HepG2 (cell line): Measurements from ENCODE around the gene TIPIN. TPM values are rescaled to one million over a fixed set of nuclear protein-coding genes. Genes with fewer than 3 reads are reported as not detected.

Experiments used
- ARNT2 ChIP-seq: sonication (generic); formaldehyde crosslinking; IDR thresholded peaks from 2 replicates; pipeline ENCODE4 v1.8.0; 2022; ENCODE audit warnings: mild to moderate bottlenecking, low read depth, missing genetic modification reagents, moderate library complexity
- EZH2 ChIP-seq: conservative IDR thresholded peaks from 2 replicates; pipeline ENCODE4 v1.6.1; 2012; ENCODE audit warnings: mild to moderate bottlenecking, low read depth, low read length, moderate library complexity
- FOSL1 ChIP-seq: sonication (generic); formaldehyde crosslinking; IDR thresholded peaks from 2 replicates; pipeline ENCODE4 v1.9.0; 2021; ENCODE audit warnings: missing genetic modification reagents, borderline replicate concordance
- FOXO1 ChIP-seq: sonication (generic); formaldehyde crosslinking; IDR thresholded peaks from 2 replicates; pipeline ENCODE4 v1.4.0; 2020; ENCODE audit warnings: missing genetic modification reagents
- RNF2 ChIP-seq: fragments of 450-650 bp; conservative IDR thresholded peaks from 2 replicates; pipeline ENCODE4 v1.6.1; 2016; ENCODE audit warnings: low read depth
- RORA ChIP-seq: sonication (generic); formaldehyde crosslinking; IDR thresholded peaks from 2 replicates; pipeline ENCODE4 v1.5.0; 2020; ENCODE audit warnings: mild to moderate bottlenecking, missing genetic modification reagents, moderate library complexity
- SYNCRIP ChIP-seq: fragments of 200-400 bp; formaldehyde crosslinking; IDR thresholded peaks from 2 replicates; pipeline ENCODE4 v1.6.1; 2018; ENCODE audit warnings: mild to moderate bottlenecking, low read depth, low read length; ENCODE audit not compliant: insufficient read depth
- TEAD2 ChIP-seq: sonication (generic); formaldehyde crosslinking; IDR thresholded peaks from 2 replicates; pipeline ENCODE4 v1.9.0; 2021; ENCODE audit warnings: missing genetic modification reagents
- ZBTB38 ChIP-seq: sonication (generic); formaldehyde crosslinking; IDR thresholded peaks from 2 replicates; pipeline ENCODE4 v1.5.1; 2020; ENCODE audit warnings: mild to moderate bottlenecking, missing genetic modification reagents
- ZBTB7A ChIP-seq: sonication (generic); formaldehyde crosslinking; IDR thresholded peaks from 2 replicates; pipeline ENCODE4 v1.8.0; 2022; ENCODE audit warnings: mild to moderate bottlenecking, missing genetic modification reagents
- ZC3H4 ChIP-seq: sonication (generic); formaldehyde crosslinking; IDR thresholded peaks from 2 replicates; pipeline ENCODE4 v1.4.0; 2020; ENCODE audit warnings: missing genetic modification reagents, borderline replicate concordance
- ZFP62 ChIP-seq: sonication (generic); formaldehyde crosslinking; IDR thresholded peaks from 2 replicates; pipeline ENCODE4 v1.4.0; 2020; ENCODE audit warnings: missing genetic modification reagents
- ZKSCAN8 ChIP-seq: IDR thresholded peaks from 2 replicates; pipeline ENCODE4 v1.6.1; 2016; ENCODE audit warnings: borderline replicate concordance, missing genetic modification reagents, missing compliant biosample characterization
- ZNF383 ChIP-seq: sonication (generic); formaldehyde crosslinking; IDR thresholded peaks from 2 replicates; pipeline ENCODE4 v1.4.0; 2020; ENCODE audit warnings: missing genetic modification reagents, mild to moderate bottlenecking, borderline replicate concordance
- ZNF572 ChIP-seq: sonication (generic); formaldehyde crosslinking; IDR thresholded peaks from 2 replicates; pipeline ENCODE4 v1.5.1; 2020; ENCODE audit warnings: mild to moderate bottlenecking, missing genetic modification reagents
- ZNF720 ChIP-seq: sonication (generic); formaldehyde crosslinking; IDR thresholded peaks from 2 replicates; pipeline ENCODE4 v1.4.0; 2020; ENCODE audit warnings: missing genetic modification reagents
- ZNF816 ChIP-seq: sonication (generic); formaldehyde crosslinking; IDR thresholded peaks from 2 replicates; pipeline ENCODE4 v1.8.0; 2022; ENCODE audit warnings: missing genetic modification reagents, mild to moderate bottlenecking, borderline replicate concordance
- polyA plus RNA-seq, 8 experiments: library from polyadenylated mRNA; depleted of rRNA in 3 of 8; stranded (reverse) in 7 of 8; unstranded in 1 of 8; fragments of >200 nt; fragmentation: Illumina TruSeq in 4 of 8; extraction: Trizol in 4 of 8; gene quantifications; 2 replicates each; pipeline versions ENCODE4 v1.2.1 to v1.2.3, GENCODE V29; 2011 to 2016; ENCODE audit warnings: low read depth in 4 of 8, missing spikeins in 1 of 8, mixed read lengths in 1 of 8; ENCODE audit not compliant: insufficient read depth in 1 of 8
- total RNA-seq, 5 experiments: library from RNA; depleted of rRNA; stranded (reverse); fragments of >200 nt; fragmentation: Illumina TruSeq; extraction: Trizol; gene quantifications; 2 replicates each; pipeline ENCODE4 v1.2.3, GENCODE V29; 2016; ENCODE audit warnings: low read depth in 1 of 5
- TF ChIP-seq, protein P1 (sequence below): sonication (generic); formaldehyde crosslinking; IDR thresholded peaks from 2 replicates; pipeline ENCODE4 v1.4.0; 2020; ENCODE audit warnings: missing genetic modification reagents
- TF ChIP-seq, protein P2 (sequence below): sonication (generic); formaldehyde crosslinking; IDR thresholded peaks from 2 replicates; pipeline ENCODE4 v1.8.0; 2022; ENCODE audit warnings: missing genetic modification reagents, mild to moderate bottlenecking, inconsistent platforms, borderline replicate concordance
- TF ChIP-seq, protein P3 (sequence below): sonication (generic); formaldehyde crosslinking; IDR thresholded peaks from 2 replicates; pipeline ENCODE4 v1.4.0; 2020; ENCODE audit warnings: low read depth, mild to moderate bottlenecking, missing genetic modification reagents
- TF ChIP-seq, protein P4 (sequence below): sonication (generic); formaldehyde crosslinking; IDR thresholded peaks from 2 replicates; pipeline ENCODE4 v1.4.0; 2020; ENCODE audit warnings: mild to moderate bottlenecking, missing genetic modification reagents, borderline replicate concordance
- TF ChIP-seq, protein P5 (sequence below): sonication (generic); formaldehyde crosslinking; IDR thresholded peaks from 2 replicates; pipeline ENCODE4 v1.5.0; 2020; ENCODE audit warnings: missing genetic modification reagents

TIPIN gene
- total and polyA plus RNA-seq, 2 of the 13 experiments (the other 11 are each of a cell fraction or from before 2014, with no cell fraction given) = 2.7 to 28.6 TPM

DNA sequence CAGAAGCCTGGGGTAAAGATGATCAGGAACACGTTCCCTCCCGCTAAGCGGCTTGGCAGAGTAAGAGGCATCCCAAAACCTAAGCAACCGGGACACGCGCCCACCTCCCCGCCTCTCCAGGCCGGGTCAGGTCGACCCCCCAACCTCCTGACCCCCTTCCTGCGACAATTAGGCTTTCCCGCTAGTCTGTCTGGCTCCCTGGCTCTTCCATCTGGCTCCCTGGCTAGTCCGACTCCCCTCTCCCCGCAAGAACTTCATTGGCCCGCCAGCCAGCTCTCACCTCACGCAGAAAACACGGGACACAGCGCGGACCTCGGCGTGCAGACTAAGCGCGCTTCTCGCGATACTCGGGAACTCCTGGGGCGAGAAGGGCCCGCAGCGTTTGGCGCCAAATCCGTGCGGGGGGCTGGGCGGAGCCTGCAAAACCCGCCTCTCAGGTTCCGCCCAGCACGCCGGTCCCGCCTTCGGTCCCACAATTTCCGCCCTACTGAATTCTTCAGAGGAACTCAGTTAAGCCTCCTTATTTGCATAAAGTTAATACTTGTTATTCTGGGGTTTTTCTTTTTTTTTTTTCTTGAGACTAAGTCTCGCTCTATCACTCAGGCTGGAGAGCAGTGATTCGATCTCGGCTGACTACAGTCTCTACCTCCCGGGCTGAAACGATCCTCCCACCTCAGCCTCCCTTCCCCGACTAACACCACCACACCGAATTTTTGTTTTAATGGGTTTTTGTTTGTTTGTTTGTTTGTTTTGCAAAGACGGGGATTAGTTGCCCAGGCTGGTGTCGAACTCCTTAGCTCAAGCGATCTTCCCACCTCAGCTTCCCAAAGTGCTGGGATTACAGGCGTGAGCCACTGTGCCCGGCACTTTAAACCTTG, at the start of gene TIPIN (continued):
- TF ChIP-seq, protein P1, sequence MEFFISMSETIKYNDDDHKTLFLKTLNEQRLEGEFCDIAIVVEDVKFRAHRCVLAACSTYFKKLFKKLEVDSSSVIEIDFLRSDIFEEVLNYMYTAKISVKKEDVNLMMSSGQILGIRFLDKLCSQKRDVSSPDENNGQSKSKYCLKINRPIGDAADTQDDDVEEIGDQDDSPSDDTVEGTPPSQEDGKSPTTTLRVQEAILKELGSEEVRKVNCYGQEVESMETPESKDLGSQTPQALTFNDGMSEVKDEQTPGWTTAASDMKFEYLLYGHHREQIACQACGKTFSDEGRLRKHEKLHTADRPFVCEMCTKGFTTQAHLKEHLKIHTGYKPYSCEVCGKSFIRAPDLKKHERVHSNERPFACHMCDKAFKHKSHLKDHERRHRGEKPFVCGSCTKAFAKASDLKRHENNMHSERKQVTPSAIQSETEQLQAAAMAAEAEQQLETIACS (CRISPR knock-in tag) = no peak
- TF ChIP-seq ZNF572 (CRISPR knock-in tag) (peak; percentile 88; the same call in 1 of the 2 replicates), FOXO1 (CRISPR knock-in tag) (peak; percentile 45; the same call in 1 of the 2 replicates), ZKSCAN8 (CRISPR knock-in tag) (no peak), ZBTB7A (CRISPR knock-in tag) (0 out of 2 replicates have a peak, but pooled peaks have one; percentile 46), ZFP62 (no peak), RNF2 (peak; percentile 56; the same call in 1 of the 2 replicates), TEAD2 (CRISPR knock-in tag) (no peak), FOSL1 (no peak), ZC3H4 (CRISPR knock-in tag) (no peak), RORA (CRISPR knock-in tag) (no peak), EZH2 (no peak), ZNF383 (CRISPR knock-in tag) (no peak), ZBTB38 (CRISPR knock-in tag) (peak; percentile 84), ARNT2 (CRISPR knock-in tag) (peak; percentile 99), ZNF816 (CRISPR knock-in tag) (no peak), SYNCRIP (no peak), ZNF720 (no peak)
- TF ChIP-seq, protein P2, sequence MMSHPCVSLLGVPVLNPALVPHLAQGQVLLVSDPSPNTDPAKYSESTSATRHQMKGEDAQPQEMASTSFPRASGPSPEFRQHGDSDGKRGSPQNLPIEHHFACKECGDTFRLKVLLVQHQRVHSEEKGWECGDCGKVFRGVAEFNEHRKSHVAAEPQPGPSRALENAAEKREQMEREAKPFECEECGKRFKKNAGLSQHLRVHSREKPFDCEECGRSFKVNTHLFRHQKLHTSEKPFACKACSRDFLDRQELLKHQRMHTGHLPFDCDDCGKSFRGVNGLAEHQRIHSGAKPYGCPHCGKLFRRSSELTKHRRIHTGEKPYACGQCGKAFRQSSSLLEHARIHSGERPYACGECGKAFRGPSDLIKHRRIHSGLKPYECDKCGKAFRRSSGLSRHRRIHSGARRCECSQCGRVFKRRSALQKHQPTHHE = no peak
- TF ChIP-seq, protein P3, sequence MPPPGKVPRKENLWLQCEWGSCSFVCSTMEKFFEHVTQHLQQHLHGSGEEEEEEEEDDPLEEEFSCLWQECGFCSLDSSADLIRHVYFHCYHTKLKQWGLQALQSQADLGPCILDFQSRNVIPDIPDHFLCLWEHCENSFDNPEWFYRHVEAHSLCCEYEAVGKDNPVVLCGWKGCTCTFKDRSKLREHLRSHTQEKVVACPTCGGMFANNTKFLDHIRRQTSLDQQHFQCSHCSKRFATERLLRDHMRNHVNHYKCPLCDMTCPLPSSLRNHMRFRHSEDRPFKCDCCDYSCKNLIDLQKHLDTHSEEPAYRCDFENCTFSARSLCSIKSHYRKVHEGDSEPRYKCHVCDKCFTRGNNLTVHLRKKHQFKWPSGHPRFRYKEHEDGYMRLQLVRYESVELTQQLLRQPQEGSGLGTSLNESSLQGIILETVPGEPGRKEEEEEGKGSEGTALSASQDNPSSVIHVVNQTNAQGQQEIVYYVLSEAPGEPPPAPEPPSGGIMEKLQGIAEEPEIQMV (CRISPR knock-in tag) = peak; percentile 98
- TF ChIP-seq, protein P4, sequence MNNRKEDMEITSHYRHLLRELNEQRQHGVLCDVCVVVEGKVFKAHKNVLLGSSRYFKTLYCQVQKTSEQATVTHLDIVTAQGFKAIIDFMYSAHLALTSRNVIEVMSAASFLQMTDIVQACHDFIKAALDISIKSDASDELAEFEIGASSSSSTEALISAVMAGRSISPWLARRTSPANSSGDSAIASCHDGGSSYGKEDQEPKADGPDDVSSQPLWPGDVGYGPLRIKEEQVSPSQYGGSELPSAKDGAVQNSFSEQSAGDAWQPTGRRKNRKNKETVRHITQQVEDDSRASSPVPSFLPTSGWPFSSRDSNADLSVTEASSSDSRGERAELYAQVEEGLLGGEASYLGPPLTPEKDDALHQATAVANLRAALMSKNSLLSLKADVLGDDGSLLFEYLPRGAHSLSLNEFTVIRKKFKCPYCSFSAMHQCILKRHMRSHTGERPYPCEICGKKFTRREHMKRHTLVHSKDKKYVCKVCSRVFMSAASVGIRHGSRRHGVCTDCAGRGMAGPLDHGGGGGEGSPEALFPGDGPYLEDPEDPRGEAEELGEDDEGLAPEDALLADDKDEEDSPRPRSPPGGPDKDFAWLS = no peak
- TF ChIP-seq, protein P5, sequence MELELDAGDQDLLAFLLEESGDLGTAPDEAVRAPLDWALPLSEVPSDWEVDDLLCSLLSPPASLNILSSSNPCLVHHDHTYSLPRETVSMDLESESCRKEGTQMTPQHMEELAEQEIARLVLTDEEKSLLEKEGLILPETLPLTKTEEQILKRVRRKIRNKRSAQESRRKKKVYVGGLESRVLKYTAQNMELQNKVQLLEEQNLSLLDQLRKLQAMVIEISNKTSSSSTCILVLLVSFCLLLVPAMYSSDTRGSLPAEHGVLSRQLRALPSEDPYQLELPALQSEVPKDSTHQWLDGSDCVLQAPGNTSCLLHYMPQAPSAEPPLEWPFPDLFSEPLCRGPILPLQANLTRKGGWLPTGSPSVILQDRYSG (CRISPR knock-in tag) = no peak
